Common myeloid progenitor, CD34-positive (primary cell): ENCODE data around the gene PNP.
"Not testable (repeated sequence)": the region's sequence is repeated elsewhere in the genome, so short reads cannot be mapped to it uniquely, and the experiment has no call there.

ENCODE experiments used
- CTCF ChIA-PET: fragments of 350-600 bp; sonication (Branson Sonifier 250); formaldehyde crosslinking; loops from one replicate; lab custom pipeline; 2021; ENCODE audit warnings: antibody characterized with exemption; lab: Charles Lee
- POLR2A ChIA-PET: fragments of 350-600 bp; sonication (Branson Sonifier 250); formaldehyde crosslinking; loops from one replicate; lab custom pipeline; 2021; ENCODE audit warnings: antibody characterized with exemption; lab: Charles Lee
- DNase-seq, 3 donors: peaks; one replicate each; pipeline versions ENCODE4 v3.0.0 to v3.0.0-alpha.2; 2013
- H3K27ac ChIP-seq, 2 experiments: 1 replicate in 1 of 2; 2 replicates in 1 of 2; pipeline ENCODE4 v1.7.0; 2013; ENCODE audit warnings: inconsistent platforms in 2 of 2, low read length in 2 of 2, mild to moderate bottlenecking in 2 of 2, low read depth in 1 of 2, moderate library complexity in 1 of 2; ENCODE audit not compliant: severe bottlenecking in 2 of 2, insufficient read depth in 1 of 2, poor library complexity in 1 of 2
- H3K27me3 ChIP-seq, 5 experiments: replicated peaks in 2 of 5; 1 replicate in 3 of 5; 2 replicates in 2 of 5; pipeline versions ENCODE4 v1.6.1 to v1.7.0; 2013; ENCODE audit warnings: low read length in 4 of 5, mild to moderate bottlenecking in 2 of 5, moderate library complexity in 2 of 5, inconsistent platforms in 1 of 5; ENCODE audit not compliant: insufficient read depth in 5 of 5, control insufficient read depth in 4 of 5
- H3K36me3 ChIP-seq, 4 experiments: 1 replicate in 2 of 4; 2 replicates in 2 of 4; pipeline versions ENCODE4 v1.6.1 to v1.7.0; 2013; ENCODE audit warnings: low read length in 3 of 4, control low read depth in 1 of 4, mild to moderate bottlenecking in 1 of 4; ENCODE audit not compliant: control insufficient read depth in 4 of 4, insufficient read depth in 4 of 4
- H3K4me1 ChIP-seq, 4 experiments: 1 replicate in 3 of 4; 2 replicates in 1 of 4; pipeline versions ENCODE4 v1.6.1 to v1.7.1; 2013; ENCODE audit warnings: low read length in 3 of 4, mild to moderate bottlenecking in 3 of 4, control low read depth in 1 of 4, inconsistent platforms in 1 of 4, moderate library complexity in 1 of 4; ENCODE audit not compliant: control insufficient read depth in 4 of 4, insufficient read depth in 4 of 4; ENCODE audit errors: control extremely low read depth in 1 of 4
- H3K4me3 ChIP-seq, 7 experiments: 1 replicate in 4 of 7; 2 replicates in 3 of 7; pipeline versions ENCODE4 v1.5.1 to v1.7.0; 2013; ENCODE audit warnings: mild to moderate bottlenecking in 7 of 7, low read length in 6 of 7, moderate library complexity in 6 of 7, inconsistent platforms in 2 of 7, low read depth in 2 of 7, control low read depth in 1 of 7; ENCODE audit not compliant: insufficient read depth in 4 of 7, control insufficient read depth in 1 of 7; ENCODE audit errors: extremely low read depth in 1 of 7
- H3K9me3 ChIP-seq, 5 experiments: 1 replicate in 4 of 5; 2 replicates in 1 of 5; pipeline versions ENCODE4 v1.6.1 to v1.7.1; 2013; ENCODE audit warnings: low read length in 4 of 5, mild to moderate bottlenecking in 2 of 5, inconsistent platforms in 1 of 5, low read depth in 1 of 5, moderate library complexity in 1 of 5; ENCODE audit not compliant: control insufficient read depth in 4 of 5, insufficient read depth in 2 of 5; ENCODE audit errors: control extremely low read depth in 1 of 5
- WGBS: methylation state at CpG from one replicate; pipeline ENCODE4 v1.1.5; 2013; ENCODE audit not compliant: insufficient coverage; 5-methylcytosine and 5-hydroxymethylcytosine counted together

The PNP gene

DNA sequence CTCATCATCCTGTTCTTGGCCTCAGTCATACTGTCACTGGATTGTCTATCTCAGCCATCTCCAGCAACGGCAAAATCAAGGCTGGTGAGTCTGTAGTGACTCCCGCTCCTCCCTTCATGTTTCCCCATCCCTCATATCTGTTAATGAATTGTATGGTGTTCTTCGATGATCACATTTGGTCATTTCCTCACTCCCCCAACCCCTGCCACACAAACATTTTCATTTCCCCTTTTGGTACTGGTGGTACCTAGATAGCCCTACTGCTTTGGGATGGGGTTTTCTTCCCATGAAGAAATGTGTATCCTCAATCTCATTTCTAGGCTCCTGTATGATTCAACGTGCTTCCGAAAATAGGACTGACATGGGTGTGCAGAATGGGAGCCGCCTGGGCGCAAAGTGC lies 30.5 kb upstream of the PNP start:
- DNase-seq = no peak
- 96% methylated on average over 4 of the region's 7 CpGs for WGBS
- H3K9me3 ChIP-seq = peaks cover 0 to 2% (median 0%) of the 10 kb centered on the region in 5 experiments
- no peak overlapping the region for H3K4me3 ChIP-seq
- no peaks in the 10 kb centered on the region for H3K36me3 ChIP-seq
- H3K4me1 ChIP-seq = peaks cover 14 to 35% (median 28%) of the 10 kb centered on the region in 4 experiments
- H3K27me3 ChIP-seq = no peaks in the 10 kb centered on the region
- CTCF ChIA-PET = interaction anchor here (0.8 kb wide), 1 partner anchor 23 kb away, joined by 3 read pairs; no protein-coding TSS in a partner anchor
- no peak overlapping the region for H3K27ac ChIP-seq
- POLR2A ChIA-PET = no interaction called here

DNA sequence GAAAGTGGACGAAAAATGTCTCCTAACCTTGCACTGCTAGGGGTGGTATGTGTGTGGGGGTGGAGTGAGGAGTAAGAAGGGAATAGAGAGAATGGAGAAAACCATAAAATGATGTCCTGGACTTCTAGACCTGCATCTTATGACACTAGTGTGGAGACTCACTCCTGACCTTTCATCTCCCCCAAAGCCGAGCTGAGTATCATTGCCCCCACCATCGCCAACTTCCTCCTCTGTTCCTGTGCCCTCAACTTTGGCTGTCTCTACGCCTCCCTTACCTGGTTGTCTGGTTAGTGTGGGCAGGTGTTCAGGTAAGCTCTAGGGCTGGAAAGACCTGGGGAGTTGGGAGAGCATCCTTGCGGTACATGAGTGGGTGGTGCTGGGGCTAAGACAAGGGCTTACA lies 28.7 kb upstream of the PNP start:
- Histone ChIP-seq H3K9me3 (peaks cover 0 to 2% (median 0%) of the 10 kb centered on the region in 5 experiments), H3K27me3 (no peaks in the 10 kb centered on the region), H3K4me1 (peaks cover 14 to 35% (median 28%) of the 10 kb centered on the region in 4 experiments), H3K36me3 (peaks cover 0 to 8% (median 4%) of the 10 kb centered on the region in 4 experiments), H3K27ac (peak overlapping the region in 1 of 2 experiments; percentile 25), H3K4me3 (no peak overlapping the region)
- no peak for DNase-seq
- CTCF ChIA-PET = interaction anchor here (1.4 kb wide), 1 partner anchor 11 kb away, joined by 3 read pairs; no protein-coding TSS in a partner anchor
- POLR2A ChIA-PET = no interaction called here
- 100% methylated on average over 1 of the region's 5 CpGs for WGBS

DNA sequence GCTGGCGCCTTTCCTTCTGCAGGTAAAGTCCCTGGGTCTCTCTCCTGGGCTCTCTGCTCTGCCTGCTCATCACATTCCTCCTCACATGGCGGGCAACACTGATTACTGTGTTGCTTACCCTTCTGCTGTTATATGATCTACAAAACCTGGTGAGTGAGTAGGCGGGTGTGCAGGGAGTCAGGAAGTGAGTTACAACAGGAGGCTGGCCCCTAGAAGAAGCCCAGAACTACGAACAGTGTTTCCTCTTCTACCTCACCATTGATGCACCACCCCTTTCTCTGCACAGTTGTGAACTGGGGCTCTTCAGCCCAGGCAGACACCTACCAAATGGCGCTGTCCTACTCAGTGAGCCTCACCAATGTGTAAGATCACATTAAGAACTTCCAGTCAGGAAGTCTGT lies 28.3 kb upstream of the PNP start:
- H3K4me1 ChIP-seq = peaks cover 14 to 35% (median 28%) of the 10 kb centered on the region in 4 experiments
- H3K4me3 ChIP-seq = peak overlapping the region in 2 of 7 experiments; percentile 12 to 24
- H3K27me3 ChIP-seq = no peaks in the 10 kb centered on the region
- POLR2A ChIA-PET = no interaction called here
- H3K9me3 ChIP-seq = peaks cover 0 to 2% (median 0%) of the 10 kb centered on the region in 5 experiments
- peak overlapping the region in 1 of 2 experiments; percentile 25 for H3K27ac ChIP-seq
- WGBS = 100% methylated on average over 1 of the region's 5 CpGs
- DNase-seq = peak in 2 of 3 donors; percentile 22 to 57
- CTCF ChIA-PET = interaction anchor here (1.1 to 1.9 kb wide), 3 partner anchors 10 to 36 kb away, joined by 3 to 16 read pairs (median 3); no protein-coding TSS in a partner anchor
- peaks cover 0 to 12% (median 8%) of the 10 kb centered on the region in 4 experiments for H3K36me3 ChIP-seq

DNA sequence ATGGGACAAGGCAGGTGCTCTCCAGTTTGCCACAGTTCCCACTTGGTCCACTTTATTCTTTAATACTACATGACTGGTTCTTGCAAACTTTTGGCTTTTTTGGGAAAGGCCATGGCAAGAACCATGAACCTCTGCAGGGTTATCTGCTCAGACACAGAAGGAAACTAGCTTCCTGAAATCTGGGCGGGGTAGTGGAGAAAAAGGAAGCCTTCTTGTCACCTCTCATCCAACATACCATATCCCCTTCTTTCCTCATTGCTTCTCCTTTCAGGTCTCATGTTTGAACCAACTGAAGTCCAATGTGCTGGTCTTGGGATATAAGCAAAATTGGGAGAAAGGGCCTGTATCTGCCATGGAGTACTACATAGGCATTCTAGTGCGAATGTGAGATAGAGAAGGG lies 27.7 kb upstream of the PNP start:
- POLR2A ChIA-PET = no interaction called here
- peak overlapping the region in 1 of 2 experiments; percentile 25 for H3K27ac ChIP-seq
- no CpG with 5 or more reads among the region's 2 CpGs for WGBS
- CTCF ChIA-PET = interaction anchor here (0.7 to 1.9 kb wide), 5 partner anchors 10 to 35 kb away, joined by 3 to 16 read pairs (median 3); partner anchors contain the start of gene TEP1
- H3K36me3 ChIP-seq = peaks cover 4 to 18% (median 14%) of the 10 kb centered on the region in 4 experiments
- peaks cover 14 to 35% (median 28%) of the 10 kb centered on the region in 4 experiments for H3K4me1 ChIP-seq
- peak overlapping the region in 2 of 7 experiments; percentile 12 to 20 for H3K4me3 ChIP-seq
- peak in 2 of 3 donors; percentile 23 to 53 for DNase-seq
- peaks cover 0 to 2% (median 0%) of the 10 kb centered on the region in 5 experiments for H3K9me3 ChIP-seq
- H3K27me3 ChIP-seq = no peaks in the 10 kb centered on the region

DNA sequence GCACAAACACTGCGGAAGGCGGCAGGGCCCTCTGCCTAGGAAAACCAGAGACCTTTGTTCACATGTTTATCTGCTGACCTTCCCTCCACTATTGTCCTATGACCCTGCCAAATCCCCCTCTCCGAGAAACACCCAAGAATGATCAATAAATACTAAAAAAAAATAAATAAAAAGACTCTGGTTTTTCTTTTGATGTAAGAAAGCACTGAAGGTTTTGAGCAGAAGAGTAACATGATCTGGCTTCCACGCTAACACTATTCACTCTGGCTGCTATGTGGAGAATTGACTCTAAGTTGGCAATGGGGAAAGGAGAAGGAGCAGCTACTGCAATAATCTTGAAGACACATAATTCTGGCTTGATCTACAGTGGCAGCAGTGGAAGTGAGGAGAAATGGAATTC lies 25.6 kb upstream of the PNP start:
- CTCF ChIA-PET, POLR2A ChIA-PET, H3K9me3 ChIP-seq, H3K27ac ChIP-seq, H3K4me3 ChIP-seq, DNase-seq, H3K27me3 ChIP-seq: not testable (repeated sequence)
- Histone ChIP-seq H3K4me1 (peaks cover 14 to 26% (median 23%) of the 10 kb centered on the region in 4 experiments), H3K36me3 (peaks cover 12 to 39% (median 32%) of the 10 kb centered on the region in 4 experiments)
- 100% methylated on average over 1 of the region's 4 CpGs for WGBS

DNA sequence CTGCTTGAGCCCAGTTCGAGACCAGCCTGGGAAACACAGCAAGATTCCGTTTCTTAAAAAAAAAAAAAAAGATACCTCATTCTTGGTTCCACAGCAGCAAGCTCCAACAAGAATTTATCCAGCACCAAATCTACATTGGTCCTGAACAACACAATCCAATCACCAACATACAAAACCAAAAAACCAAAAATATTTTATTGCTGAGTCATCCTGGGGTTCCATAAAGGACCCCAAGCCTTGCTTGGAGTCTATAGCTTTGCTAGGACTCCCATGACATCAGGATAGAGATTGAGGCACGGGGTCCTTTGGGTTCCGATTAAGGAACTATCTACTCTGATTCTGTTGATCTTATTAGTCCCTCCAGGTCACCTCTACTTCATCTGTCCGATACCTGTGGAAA lies 22.3 kb upstream of the PNP start:
- peaks cover 0 to 5% (median 4%) of the 10 kb centered on the region in 4 experiments for H3K4me1 ChIP-seq
- ChIA-PET POLR2A (no interaction called here), CTCF (interaction anchor here (1.1 kb wide), 1 partner anchor 16 kb away, joined by 3 read pairs; no protein-coding TSS in a partner anchor)
- WGBS = 100% methylated on average over 5 of the region's 5 CpGs
- H3K36me3 ChIP-seq = peaks cover 19 to 67% (median 53%) of the 10 kb centered on the region in 4 experiments
- H3K27me3 ChIP-seq = no peaks in the 10 kb centered on the region
- no peak overlapping the region for H3K27ac ChIP-seq
- H3K4me3 ChIP-seq = no peak overlapping the region
- DNase-seq = no peak
- no peaks in the 10 kb centered on the region for H3K9me3 ChIP-seq

DNA sequence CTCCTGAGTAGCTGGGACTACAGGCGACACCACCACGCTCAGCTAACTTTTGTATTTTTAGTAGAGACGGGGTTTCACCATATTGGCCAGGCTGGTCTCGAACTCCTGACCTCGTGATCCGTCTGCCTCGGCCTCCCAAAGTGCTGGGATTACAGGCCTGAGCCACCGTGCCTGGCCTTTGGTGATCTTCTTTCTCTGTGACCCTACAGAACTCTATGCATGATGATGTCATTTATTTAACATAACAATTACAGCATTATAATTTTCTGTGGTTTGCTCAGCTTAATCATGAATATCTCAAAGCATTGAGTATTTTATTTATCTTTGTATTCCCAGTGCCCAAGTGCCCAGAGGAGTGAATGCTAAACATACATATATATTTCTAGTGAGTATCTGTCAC lies 16.4 kb upstream of the PNP start:
- H3K9me3 ChIP-seq, H3K27ac ChIP-seq, DNase-seq, H3K27me3 ChIP-seq, H3K4me3 ChIP-seq, POLR2A ChIA-PET: not testable (repeated sequence)
- Histone ChIP-seq H3K4me1 (peaks cover 7 to 32% (median 27%) of the 10 kb centered on the region in 4 experiments), H3K36me3 (peaks cover 10 to 63% (median 42%) of the 10 kb centered on the region in 4 experiments)
- CTCF ChIA-PET = interaction anchor here (1.1 to 5.9 kb wide), 3 partner anchors 33 to 38 kb away, joined by 3 to 34 read pairs (median 4); partner anchors contain the start of gene TEP1
- WGBS = 100% methylated on average over 7 of the region's 8 CpGs
